GM18502 (cell line): ENCODE results near the gene CHTF18.
"Not testable (repeated sequence)": the region's sequence is repeated elsewhere in the genome, so short reads cannot be mapped to it uniquely, and the experiment has no call there.

Experiments used
- ATAC-seq: cut with Tn5 transposase; IDR thresholded peaks from one replicate; pipeline ENCODE4 v1.9.1; 2021; ENCODE audit warnings: mild to moderate bottlenecking; ENCODE audit not compliant: unreplicated experiment, poor library complexity

The CHTF18 gene

GRCh38 chr16:822909-823297 lies 34.5 kb downstream of the CHTF18 start:
- no peak for ATAC-seq

- ATAC-seq = no peak
Measured at GRCh38 chr16:824194-824593, 35.8 kb downstream of the CHTF18 start.

GRCh38 chr16:824601-825000 lies 36.2 kb downstream of the CHTF18 start:
- ATAC-seq = no peak

- ATAC-seq = no peak
Measured at GRCh38 chr16:825341-826061, 37.1 kb downstream of the CHTF18 start.

GRCh38 chr16:827513-827912 lies 39.1 kb downstream of the CHTF18 start:
- no peak for ATAC-seq

- no peak for ATAC-seq
Measured at GRCh38 chr16:828891-829290, 40.5 kb downstream of the CHTF18 start.

GRCh38 chr16:830107-830870 lies 41.9 kb downstream of the CHTF18 start:
- no peak for ATAC-seq

GRCh38 chr16:830871-831570 lies 42.6 kb downstream of the CHTF18 start:
- ATAC-seq = no peak

GRCh38 chr16:831571-832413 lies 43.4 kb downstream of the CHTF18 start:
- no peak for ATAC-seq

GRCh38 chr16:832652-833336 lies 44.4 kb downstream of the CHTF18 start:
- no peak for ATAC-seq

GRCh38 chr16:833411-833810 lies 45.0 kb downstream of the CHTF18 start:
- ATAC-seq = no peak

- ATAC-seq = no peak
Measured at GRCh38 chr16:835373-835772, 47.0 kb downstream of the CHTF18 start.

GRCh38 chr16:836221-836620 lies 47.8 kb downstream of the CHTF18 start:
- ATAC-seq = no peak

- not testable (repeated sequence) for ATAC-seq
Measured at GRCh38 chr16:836822-837221, 48.4 kb downstream of the CHTF18 start.

GRCh38 chr16:838741-839140 lies 50.3 kb downstream of the CHTF18 start:
- no peak for ATAC-seq

- ATAC-seq = no peak
Measured at GRCh38 chr16:839643-840408, 51.4 kb downstream of the CHTF18 start.

- no peak for ATAC-seq
Measured at GRCh38 chr16:840561-841454, 52.4 kb downstream of the CHTF18 start.

GRCh38 chr16:841455-842060 lies 53.1 kb downstream of the CHTF18 start:
- no peak for ATAC-seq
